GM21737 (cell line): ENCODE measurements around the gene PSMD13.
A peak's percentile ranks its signal among the peaks of the same experiment; 100 is the strongest.
"Not testable (repeated sequence)": the region's sequence is repeated elsewhere in the genome, so short reads cannot be mapped to it uniquely, and the experiment has no call there.

Experiments used
- ATAC-seq: cut with Tn5 transposase; IDR thresholded peaks from one replicate; pipeline ENCODE4 v1.9.1; 2021; ENCODE audit warnings: mild to moderate bottlenecking, moderate library complexity; ENCODE audit not compliant: unreplicated experiment

PSMD13 gene

DNA sequence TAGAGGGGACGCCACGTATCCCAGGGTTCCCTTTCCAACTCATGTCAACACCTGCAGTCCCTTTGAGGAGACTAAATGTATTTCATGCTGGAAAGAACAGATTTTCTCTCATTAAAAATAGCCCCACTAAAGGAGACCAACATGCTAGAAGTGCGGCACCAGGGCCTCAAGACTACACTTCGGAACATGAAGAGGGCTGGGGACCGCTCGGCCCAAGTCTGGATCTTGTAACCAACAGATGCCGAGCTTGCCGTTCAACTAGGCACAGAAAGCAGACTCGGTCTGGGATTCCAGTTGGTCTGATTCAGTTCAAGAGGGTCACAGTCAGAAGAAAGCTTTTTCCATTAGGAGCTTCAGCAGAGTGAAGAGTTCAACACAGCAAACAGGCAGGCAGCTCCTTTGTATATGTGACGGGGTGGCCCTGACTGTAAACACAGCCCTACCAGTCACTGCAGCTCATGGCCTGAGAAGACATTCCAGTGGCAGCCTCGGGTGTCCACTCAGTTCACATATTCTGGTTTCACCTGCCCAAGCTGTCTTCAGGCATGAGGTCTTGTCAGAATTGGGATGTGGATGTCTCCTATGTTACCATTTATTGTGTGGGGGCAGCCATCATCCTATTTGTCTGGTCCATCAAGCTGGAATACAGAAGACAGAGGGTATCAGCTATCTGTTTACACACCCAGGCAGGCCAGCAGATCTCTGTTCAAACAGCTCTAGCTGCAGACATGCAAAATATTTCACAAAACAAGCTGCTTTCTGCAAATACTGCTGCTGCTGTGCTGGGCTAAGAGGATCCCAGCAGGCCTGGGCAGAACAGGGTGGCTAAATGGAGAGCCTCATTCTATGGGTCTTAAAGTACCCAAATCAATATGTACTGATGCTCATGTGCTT lies 20.4 kb upstream of the PSMD13 start:
- no peak for ATAC-seq

DNA sequence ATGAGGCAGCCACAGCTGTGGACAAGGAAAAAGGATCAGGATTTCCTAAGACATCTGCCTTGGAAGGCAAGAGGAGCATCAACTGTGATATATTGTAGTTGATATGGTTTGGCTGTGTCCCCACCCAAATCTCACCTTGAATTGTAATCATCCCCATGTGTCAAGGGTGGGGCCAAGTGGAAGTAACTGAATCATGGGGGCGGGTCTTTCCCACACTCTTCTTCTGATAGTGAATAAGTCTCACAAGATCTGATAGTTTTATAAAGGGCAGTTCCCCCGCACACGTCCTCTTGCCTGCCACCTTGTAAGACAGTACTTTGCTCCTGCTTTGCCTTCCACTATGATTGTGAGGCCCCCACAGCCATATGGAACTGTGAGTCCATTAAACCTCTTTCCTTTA lies 19.1 kb upstream of the PSMD13 start:
- no peak for ATAC-seq

DNA sequence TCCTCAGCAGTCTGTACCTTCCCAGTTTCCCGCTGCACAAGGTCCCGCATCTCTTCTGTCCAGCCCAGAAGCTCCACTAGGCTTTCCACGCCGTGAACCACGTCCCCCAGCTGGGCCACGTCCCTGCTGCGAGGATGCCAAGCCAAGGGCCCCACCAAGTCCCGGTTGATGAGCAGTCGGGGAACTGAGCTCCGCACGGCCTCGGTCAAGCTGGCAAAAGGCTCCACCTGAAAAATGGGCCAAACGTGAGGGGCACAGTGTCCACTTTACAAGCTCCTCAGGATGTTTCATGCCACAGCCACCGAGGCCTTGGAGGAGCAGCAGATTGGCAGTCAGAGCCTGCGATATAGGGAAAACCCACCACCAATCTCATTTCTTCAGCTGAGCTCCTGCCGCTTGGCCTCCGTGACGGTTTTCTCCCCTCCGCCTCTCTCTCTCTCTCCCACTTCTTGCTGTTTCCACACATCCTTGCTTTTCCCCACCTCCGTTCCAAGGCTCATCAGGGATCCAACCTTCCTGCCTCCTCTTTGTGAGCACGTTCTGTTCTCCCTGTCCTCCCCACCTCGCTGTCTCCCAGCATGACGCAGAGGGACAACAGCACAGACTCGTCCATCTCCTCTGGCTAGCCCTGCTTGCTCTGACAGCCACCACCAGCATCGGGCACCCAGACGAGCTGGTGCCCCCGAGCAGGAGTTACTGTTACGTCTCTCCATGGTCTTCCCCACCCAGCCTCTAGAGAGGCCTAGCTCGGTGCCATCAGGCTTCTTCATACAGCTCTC lies 17.8 kb upstream of the PSMD13 start:
- no peak for ATAC-seq

DNA sequence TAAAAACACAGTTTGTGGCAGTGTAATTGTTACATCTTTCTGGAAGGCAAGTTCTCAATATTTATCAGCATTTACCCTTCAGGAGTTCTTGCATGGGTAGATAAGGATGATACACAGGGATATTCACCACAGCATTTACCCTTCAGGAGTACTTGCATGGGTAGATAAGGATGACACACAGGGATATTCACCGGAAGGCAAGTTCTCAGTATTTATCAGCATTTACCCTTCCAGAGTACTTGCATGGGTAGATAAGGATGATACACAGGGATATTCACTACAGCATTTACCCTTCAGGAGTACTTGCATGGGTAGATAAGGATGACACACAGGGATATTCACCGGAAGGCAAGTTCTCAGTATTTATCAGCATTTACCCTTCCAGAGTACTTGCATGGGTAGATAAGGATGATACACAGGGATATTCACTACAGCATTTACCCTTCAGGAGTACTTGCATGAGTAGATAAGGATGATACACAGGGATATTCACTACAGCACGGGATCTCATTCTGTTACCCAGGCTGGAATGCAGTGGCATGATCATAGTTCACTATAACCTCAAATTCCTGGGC lies 16.0 kb upstream of the PSMD13 start:
- not testable (repeated sequence) for ATAC-seq

DNA sequence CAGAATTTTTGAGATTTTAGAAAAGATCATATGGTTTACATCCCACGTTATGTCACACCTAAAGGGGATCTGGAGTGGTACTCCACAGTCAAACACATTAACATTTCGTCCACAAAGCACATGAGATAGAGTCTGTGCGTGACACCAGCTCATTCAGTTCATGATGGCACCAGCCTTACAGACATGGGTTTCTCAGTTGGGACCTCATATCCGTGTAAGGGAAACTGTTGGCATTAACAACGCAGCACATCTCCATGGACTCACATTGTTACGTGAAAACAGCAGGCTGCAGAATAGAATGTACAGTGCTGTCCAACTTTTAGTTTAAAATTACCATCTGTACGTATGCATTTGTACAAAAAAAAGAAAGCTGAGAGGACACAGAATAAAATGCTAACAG lies 15.2 kb upstream of the PSMD13 start:
- ATAC-seq, result no peak

DNA sequence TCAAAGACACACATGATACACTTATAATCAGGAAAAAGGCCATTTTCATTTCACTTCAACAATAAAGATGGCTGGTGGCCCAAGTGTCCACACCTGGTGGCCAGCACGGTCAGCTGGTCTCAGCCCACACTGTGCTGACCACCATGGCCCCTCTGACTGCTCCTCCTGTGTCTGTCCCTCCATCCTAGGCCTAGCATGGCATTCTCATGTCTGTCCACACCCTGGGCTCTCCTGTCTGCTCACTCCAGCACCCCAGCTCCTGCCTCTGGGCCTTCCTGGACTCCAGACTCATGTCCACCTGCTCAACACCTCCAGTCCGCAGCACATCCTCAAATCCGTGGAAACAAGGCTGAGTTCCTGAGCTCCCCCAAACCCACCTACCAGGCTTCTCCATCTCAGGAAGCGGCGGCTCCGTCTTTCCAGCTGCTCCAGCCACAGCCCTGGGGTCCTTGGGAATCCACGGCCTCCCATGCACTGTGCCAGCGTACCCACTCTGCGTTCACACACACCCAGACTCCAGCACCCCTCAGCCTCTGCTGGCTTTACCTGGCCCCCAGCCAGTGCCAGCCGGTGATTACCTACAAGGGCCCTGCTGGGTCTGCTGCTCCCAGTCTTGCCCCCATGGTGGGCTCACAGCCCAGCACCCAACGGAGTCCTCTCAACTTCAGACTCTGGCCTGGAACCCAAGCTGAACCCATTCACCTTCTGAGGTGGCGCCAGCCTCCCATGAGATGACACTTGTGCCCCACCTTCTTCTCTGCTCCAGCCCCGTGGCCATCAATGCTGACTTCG lies 14.6 kb upstream of the PSMD13 start:
- ATAC-seq, result no peak

DNA sequence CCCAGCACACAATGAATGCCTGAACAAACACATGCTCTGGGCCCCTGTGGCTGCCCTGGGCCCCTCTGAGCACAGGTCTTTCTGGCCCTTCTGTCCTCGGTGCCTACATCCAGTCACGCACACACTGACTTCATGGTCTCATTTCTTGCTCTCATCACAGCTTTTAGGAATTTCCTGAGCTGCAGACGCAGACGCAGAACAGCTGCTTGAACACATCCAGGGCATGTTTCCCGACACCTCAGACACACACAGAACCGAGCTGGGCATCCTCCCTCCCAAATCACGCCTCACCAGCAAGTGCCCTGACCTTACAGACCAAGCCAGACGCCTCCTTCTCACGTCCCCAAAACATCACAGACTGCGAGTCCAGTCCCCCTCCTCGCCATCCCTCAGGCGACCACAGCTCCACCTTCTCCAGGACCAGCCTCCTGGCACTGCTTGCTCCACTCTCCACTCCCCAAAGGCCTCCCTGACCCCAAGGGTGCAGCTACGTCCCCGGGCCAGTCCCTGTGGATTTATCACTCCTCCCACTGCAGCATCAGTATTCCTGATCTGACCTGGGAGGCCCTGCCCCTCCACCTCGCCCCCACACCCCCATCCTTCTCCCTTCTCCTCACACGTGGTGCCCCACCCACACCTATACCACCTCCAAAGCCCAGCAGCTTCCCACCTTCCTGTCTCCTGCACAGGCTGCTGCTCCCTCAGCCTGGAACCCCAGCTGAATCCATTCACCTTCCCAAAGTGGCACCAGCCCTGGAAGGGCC lies 13.6 kb upstream of the PSMD13 start:
- ATAC-seq, result no peak

DNA sequence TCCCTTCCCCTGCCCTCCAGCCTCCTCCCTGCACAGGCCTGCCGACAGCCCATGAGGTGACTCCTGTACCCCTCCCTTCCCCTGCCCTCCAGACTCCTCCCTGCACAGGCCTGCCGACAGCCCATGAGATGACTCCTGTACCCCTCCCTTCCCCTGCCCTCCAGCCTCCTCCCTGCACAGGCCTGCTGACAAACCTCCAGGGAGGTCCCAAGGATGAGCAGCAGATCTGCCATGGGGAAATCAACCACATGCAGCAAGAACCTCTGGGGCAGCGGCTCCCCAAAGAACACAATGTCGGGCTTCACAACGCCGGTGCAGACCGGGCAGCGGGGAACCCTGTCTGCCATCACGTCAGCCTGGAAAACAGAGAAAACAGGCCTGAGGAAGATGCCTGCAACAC lies 12.9 kb upstream of the PSMD13 start:
- no peak for ATAC-seq

DNA sequence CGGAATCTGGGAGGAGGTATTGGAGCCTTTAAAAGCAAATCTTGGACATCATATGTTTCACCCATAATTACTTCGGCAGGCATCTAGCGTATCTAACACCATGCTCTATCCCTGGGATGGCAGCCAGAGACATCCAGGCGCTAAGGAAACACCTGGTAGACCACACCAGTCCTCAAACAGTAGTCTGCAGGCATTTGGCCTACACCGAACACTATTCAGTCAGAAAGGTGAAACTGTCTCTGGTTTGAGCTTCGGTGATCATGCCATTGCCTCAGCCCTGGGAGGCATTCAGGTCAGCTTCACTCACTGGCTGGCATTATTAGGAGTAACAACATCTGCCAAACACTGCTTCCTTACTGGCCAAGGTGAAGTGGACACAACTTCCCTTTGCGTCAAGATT lies 12.4 kb upstream of the PSMD13 start:
- no peak for ATAC-seq

DNA sequence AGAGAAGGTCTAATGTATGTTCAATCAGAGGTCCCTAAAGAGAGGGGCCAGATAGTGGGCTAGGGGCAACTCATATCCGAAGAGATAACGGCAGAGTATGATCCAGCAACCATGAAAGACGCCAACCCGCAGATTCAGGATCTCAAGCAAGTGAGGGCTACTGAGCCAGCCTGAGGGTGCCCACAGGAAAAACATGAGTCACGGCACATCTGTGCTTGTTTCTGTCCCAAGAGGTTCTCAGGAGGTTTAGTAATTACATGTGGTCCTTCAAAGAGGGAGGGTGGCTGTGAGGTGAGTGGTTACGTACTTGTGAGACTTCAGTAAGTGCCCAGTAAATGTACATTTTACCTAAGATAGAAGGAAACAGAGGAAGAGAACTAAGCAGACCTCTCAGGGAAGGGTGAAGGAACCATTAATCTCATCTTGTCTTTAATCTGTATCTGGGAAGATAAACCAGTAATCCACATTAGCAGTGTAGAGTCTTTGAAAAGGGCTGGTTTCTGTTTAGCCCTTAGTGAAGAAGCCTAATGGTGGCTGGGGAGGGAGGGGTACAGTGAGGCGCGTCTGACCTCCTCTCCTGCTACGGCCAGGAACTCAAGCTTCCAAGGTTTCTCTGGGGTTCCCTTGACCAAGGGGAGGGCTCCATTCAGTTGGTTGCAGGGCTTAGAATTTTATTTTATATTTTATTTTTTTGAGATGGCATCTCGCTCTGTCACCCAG lies 10.9 kb upstream of the PSMD13 start:
- no peak for ATAC-seq

DNA sequence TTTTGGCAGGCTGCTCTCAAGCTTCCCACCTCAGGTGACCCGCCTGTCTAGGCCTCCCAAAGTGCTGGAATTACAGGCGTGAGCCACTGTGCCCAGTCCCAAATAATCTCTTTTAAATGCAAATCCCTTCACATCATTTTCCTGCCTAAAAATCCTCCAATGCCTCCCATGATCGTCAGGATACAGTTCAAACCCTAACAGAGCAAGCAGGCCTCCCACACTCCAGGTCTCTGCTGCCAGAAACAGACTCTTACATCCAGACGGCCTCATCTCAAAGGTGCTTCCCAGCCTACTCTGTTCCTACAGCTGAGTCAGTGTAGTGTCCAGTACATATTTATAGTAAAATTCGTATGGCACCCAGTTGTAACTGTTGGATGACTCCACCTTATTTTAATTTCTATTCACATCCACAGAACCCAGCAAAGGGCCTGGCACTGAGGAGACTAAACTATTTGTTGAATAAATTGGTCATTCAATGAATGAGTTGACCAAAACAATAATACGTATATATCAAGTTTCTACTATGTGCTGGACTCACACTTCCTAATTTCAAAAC lies 8.9 kb upstream of the PSMD13 start:
- no peak for ATAC-seq

DNA sequence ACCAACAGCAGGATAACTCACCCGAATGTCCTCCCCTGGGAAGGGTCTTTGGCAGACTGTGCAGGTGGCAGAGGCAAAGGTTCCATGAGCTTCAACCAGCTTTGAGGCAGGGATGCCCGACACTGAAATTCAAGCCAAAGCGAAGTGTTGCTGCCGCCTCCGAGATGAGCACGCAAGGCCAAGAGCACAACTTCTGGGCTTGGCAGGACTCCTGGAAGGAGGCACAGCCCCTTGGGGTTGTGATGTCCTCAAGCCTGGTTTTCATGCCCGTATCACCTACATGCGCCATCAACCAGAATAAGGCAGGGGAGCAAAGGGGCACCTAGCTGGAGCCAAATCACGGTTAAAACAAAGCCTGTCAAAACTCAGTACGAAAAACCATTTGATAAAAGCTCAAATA lies 6.3 kb upstream of the PSMD13 start:
- no peak for ATAC-seq

DNA sequence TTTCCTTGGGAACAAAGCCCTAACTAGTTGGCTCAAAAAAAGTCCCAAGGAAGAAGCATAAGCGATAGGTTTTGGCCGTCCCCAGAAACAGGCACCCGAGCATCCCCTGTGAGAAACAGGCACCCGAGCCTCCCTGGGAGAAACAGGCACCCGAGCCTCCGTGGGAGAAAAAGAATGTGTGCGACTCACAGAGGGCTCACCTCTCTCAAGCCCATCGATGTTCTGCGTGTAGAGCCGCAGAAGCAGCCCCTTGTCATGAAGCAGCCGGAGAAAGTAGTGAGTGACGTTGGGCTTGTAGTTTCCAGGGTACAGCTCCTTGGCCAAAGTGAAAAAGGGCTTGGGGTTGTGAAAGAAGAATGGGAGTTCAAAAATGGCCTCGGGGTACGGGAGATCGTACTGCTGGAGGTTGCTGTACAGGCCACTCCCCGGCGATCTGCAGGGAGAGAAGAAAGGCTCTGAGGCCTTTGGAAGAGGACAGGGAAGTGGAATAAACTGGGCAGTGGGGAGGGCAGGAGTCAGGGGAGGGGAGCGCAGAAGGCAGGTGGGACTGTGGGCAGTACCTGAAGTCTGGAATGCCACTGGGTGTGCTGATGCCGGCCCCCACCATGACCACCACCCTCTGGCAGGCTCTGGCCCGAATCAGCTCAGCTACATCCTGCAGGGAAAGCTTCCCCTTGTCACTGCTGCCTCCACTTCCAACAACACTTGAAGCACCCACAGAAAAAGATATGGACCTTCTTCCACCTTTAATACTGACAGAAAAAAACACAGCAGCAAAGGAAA lies 3.8 kb upstream of the PSMD13 start:
- ATAC-seq, result no peak

DNA sequence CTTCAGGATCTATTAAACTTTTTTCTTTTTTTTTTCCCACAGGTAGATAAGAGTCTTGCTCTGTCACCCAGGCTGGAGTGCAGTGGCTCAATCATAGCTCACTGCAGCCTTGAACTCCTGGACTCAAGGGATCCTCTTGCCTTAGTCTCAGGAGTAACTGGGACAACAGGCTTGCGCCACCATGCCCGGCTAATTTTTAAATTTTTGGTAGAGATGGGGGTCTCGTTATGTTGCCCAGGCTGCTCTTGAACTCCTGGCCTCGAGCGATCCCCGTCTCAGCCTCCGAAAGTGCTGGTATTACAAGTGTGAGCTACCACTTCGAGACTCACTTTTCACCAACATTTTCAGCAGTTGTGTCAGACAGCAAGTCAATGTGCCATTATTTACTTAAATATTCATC lies 1.6 kb upstream of the PSMD13 start:
- ATAC-seq, result no peak

DNA sequence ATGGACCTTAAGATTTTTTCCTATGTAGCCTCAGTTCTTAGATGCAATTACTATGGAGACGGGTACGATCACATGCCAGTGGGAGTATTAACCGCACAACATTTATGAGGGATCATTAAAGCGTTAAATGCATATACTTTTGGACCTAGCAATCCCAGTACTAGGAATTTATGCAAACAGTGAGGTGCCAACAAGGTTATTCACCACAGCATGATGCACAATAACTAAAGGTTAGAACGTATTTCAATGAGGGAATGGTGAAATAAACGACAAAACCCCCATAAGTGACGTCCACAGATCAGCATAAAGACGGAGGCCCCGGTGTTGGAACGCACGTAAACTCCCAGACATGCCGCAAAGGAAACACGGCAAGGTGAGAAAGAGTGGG lies 1.2 kb upstream of the PSMD13 start:
- peak; percentile 7 for ATAC-seq

DNA sequence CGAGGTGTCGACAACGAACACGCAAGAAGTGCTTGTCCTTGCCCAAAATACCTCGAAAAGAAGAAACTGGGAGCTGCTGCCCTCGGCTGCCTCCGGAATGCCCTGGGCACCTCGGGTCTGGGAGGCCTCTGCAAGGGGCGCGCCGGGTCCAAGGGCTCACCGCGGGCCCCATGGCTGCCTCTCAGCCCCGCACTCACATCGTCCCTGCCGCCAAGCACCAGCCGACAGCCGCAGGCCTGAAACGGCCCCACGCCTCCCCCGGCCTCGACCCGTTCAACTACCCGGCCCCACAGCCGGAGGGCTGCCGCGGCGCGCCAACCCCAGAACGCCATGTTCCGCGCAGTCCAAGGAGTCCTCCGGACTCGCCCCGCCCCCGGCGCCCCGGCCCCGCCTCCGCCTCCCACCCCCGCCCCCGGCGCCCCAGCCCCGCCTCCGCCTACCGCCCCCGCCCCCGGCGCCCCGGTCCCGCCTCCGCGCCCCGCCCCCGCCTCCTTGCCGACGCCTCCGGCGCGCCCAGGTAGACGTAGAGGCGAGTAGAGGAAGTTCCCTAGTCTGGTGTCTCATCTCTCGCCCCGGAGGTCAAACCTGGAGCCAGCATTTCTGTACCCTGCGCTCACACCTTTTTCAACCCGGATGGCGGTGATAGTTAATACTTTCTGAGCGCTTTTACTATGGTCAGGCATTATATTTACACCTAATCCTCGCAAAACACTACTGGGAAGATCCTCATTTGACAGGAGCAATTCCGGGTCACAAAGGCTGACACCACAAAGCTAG lies 591 bp upstream of the PSMD13 start, which contains the start of gene SIRT3:
Gene SIRT3, minus strand, starts transcription at position 346 of the 777 bp plus-strand sequence. Its CDS starts 14 bp downstream, at position 332.
- peak; percentile 70 for ATAC-seq

DNA sequence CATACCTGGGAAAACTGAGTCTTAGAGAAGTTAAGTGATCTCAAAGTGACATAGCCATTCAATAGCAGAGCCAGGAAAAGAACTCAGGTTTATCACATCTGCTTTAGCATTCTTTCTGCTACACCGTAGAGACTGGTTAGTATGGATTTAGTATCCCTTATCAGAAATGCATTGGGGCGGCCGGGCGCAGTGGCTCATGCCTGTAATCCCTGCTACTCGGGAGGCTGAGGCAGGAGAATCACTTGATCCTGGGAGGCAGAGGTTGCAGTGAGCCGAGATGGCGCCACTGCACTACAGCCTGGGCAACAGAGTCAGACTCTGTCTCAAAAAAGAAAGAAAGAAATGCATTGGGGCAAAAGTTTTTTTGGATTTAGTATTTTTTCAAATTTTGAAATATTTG lies 1.6 kb downstream of the PSMD13 start:
- not testable (repeated sequence) for ATAC-seq

DNA sequence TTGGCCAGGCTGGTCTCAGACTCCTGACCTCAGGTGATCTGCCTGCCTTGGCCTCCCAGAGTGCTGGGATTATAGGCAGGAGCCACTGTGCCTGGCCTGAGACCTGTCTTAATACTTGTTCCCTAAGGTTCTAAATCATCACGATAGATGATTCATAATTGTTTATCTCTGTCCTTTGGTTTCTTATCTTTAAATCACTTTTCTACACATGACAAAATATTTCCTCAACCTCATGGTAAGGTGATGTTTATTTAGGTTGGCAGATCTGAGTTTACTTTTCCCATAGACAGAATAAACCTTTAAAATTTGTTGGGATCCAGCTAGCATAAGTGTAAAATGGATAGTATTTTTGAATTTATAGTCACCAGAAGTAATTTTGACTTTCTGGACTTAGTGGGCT lies 3.5 kb downstream of the PSMD13 start:
- no peak for ATAC-seq
